ENCODE results near the gene NR3C1. TPM values are rescaled to one million over a fixed set of nuclear protein-coding genes. Genes with fewer than 3 reads are reported as not detected.

NR3C1 gene
- total RNA-seq, 1 experiment from 2014 or later = 31.4 TPM

- Mint-ChIP-seq H3K4me3 (peak overlapping the region in 1 of 2 experiments; percentile 3; a peak in 1 of 5 replicates), H3K4me1 (peaks cover 14 to 15% of the 10 kb centered on the region in 2 experiments), H3K36me3 (ENCODE audit: insufficient read depth in 1 of 3, low read depth in 3 of 3) (peaks cover 12 to 15% (median 14%) of the 10 kb centered on the region in 3 experiments), H3K27me3 (ENCODE audit: low read depth) (no peaks in the 10 kb centered on the region), H3K9me3 (peaks cover 7 to 9% of the 10 kb centered on the region in 2 experiments; a peak in 3 of 5 replicates), H3K27ac (no peak overlapping the region)
- no peak overlapping the region for H2BK120ac ChIP-seq (ENCODE audit: low read depth, low read length, poor library complexity, severe bottlenecking)
- DNase-seq = peak; percentile 49
- no peak overlapping the region for H2AK5ac ChIP-seq (ENCODE audit: insufficient read length, low read length)
- no peak overlapping the region for H3K14ac ChIP-seq (ENCODE audit: insufficient read depth, low read length)
- no peak overlapping the region for H2AFZ ChIP-seq (ENCODE audit: low read length)
- no peak for TF ChIP-seq CTCF (conservative IDR thresholded peaks at IDR 0.05)
- H4K5ac ChIP-seq (ENCODE audit: insufficient read length, low read depth, low read length) = no peak overlapping the region
- H3K79me1 ChIP-seq (ENCODE audit: insufficient read depth, low read depth, low read length, poor library complexity, severe bottlenecking) = no peaks in the 10 kb centered on the region
- H3K9me3 ChIP-seq (ENCODE audit: control insufficient read depth, low read depth, low read length) = no peaks in the 10 kb centered on the region
- H3K4ac ChIP-seq (ENCODE audit: low read depth, low read length) = no peak overlapping the region
- no peak overlapping the region for H4K91ac ChIP-seq (ENCODE audit: insufficient read length, low read depth, low read length)
- H3K79me2 ChIP-seq (ENCODE audit: insufficient read depth, low read length) = no peaks in the 10 kb centered on the region
- H2BK20ac ChIP-seq (ENCODE audit: low read depth, low read length, poor library complexity, severe bottlenecking) = no peak overlapping the region
- no peaks in the 10 kb centered on the region for H3K27me3 ChIP-seq (ENCODE audit: insufficient read depth, low read length)
- no CpG with 5 or more reads among the region's 2 CpGs for WGBS (ENCODE audit: extremely low coverage, insufficient read length, low lambda C conversion rate)
- H4K8ac ChIP-seq (replicated peaks; ENCODE audit: insufficient read length, low read depth, low read length) = no peak overlapping the region
- H3K4me2 ChIP-seq (ENCODE audit: insufficient read depth, insufficient read length, low read length) = no peak overlapping the region
- H3K56ac ChIP-seq (ENCODE audit: insufficient read length, low read depth, low read length) = no peak overlapping the region
- no peaks in the 10 kb centered on the region for H4K20me1 ChIP-seq (ENCODE audit: control insufficient read depth, insufficient read depth, insufficient read length)
- peaks cover 5% of the 10 kb centered on the region; the same call in 1 of the 2 replicates for H3K4me1 ChIP-seq (ENCODE audit: insufficient read depth, low read length)
- H2BK15ac ChIP-seq (ENCODE audit: low read depth, low read length) = no peak overlapping the region
- no peak overlapping the region for H2BK12ac ChIP-seq (ENCODE audit: insufficient read length, low read depth, low read length)
- H3K23me2 ChIP-seq (ENCODE audit: insufficient read length, low read depth, low read length, poor library complexity, severe bottlenecking) = no peaks in the 10 kb centered on the region
- H2BK5ac ChIP-seq (ENCODE audit: insufficient read length, low read length) = no peak overlapping the region
- no peak overlapping the region for H3K9ac ChIP-seq (ENCODE audit: extremely low read depth, insufficient read length, low read length)
- H3K23ac ChIP-seq (ENCODE audit: insufficient read length, low read depth, low read length) = no peak overlapping the region
- H3K18ac ChIP-seq (ENCODE audit: insufficient read length, low read depth, low read length) = no peak overlapping the region
- H3T11ph ChIP-seq (ENCODE audit: low read length) = no peak overlapping the region
- no peak overlapping the region for H3K27ac ChIP-seq (ENCODE audit: insufficient read length, low read depth, low read length)
Measured at GRCh38 chr5:143279698-143280097, 123.8 kb downstream of the NR3C1 start.

Measured in H9 (cell line).